B cell (primary cell): ENCODE measurements around the gene ZDHHC14. TPM values are rescaled to one million over a fixed set of nuclear protein-coding genes. Genes with fewer than 3 reads are reported as not detected.

Experiments
- ATAC-seq: fragments of 200-7000 bp; cut with Tn5 transposase; one replicate; pipeline ENCODE4 v1.10.0; 2021; ENCODE audit warnings: low read depth, mild to moderate bottlenecking, moderate number of reproducible peaks, moderate library complexity
- CTCF ChIA-PET: fragments of 350-600 bp; sonication (Branson Sonifier 250); formaldehyde crosslinking; loops from one replicate; lab custom pipeline; 2021; ENCODE audit warnings: antibody characterized with exemption, inconsistent platforms; lab: Charles Lee
- POLR2A ChIA-PET: fragments of 350-600 bp; sonication (Branson Sonifier 250); formaldehyde crosslinking; loops from one replicate; lab custom pipeline; 2021; ENCODE audit warnings: antibody characterized with exemption; lab: Charles Lee
- DNase-seq: peaks from one replicate; pipeline ENCODE4 v3.0.0; 2013
- H2AFZ ChIP-seq: 2 replicates; pipeline ENCODE4 v1.6.1; 2012; ENCODE audit warnings: mild to moderate bottlenecking, low read depth, low read length; ENCODE audit not compliant: insufficient read depth, poor library complexity, severe bottlenecking
- H3K27ac ChIP-seq, 2 donors: 1 replicate in 1 of 2; 2 replicates in 1 of 2; pipeline ENCODE4 v1.5.1; 2012 to 2013; ENCODE audit warnings: low read length in 2 of 2, mild to moderate bottlenecking in 2 of 2, moderate library complexity in 1 of 2
- H3K27me3 ChIP-seq, 4 experiments: fragments of 200-600 bp in 1 of 4; sonication (generic) in 1 of 4; replicated peaks in 1 of 4; 1 replicate in 2 of 4; 2 replicates in 2 of 4; pipeline versions ENCODE4 v1.6.1 to v1.7.0; 2013 to 2016; ENCODE audit warnings: low read length in 3 of 4, mild to moderate bottlenecking in 2 of 4, mixed read lengths in 1 of 4, moderate library complexity in 1 of 4; ENCODE audit not compliant: insufficient read depth in 4 of 4, control insufficient read depth in 3 of 4; ENCODE audit errors: control extremely low read depth in 1 of 4
- H3K36me3 ChIP-seq, 2 experiments: replicated peaks in 1 of 2; 1 replicate in 1 of 2; 2 replicates in 1 of 2; pipeline versions ENCODE4 v1.6.1 to v1.7.1; 2013; ENCODE audit warnings: low read length in 1 of 2; ENCODE audit not compliant: insufficient read depth in 2 of 2, control insufficient read depth in 1 of 2; ENCODE audit errors: control extremely low read depth in 1 of 2, extremely low read depth in 1 of 2
- H3K4me1 ChIP-seq, 2 donors: fragments of 200-600 bp in 1 of 2; sonication (generic) in 1 of 2; 1 replicate in 1 of 2; 2 replicates in 1 of 2; pipeline versions ENCODE4 v1.5.1 to v1.6.1; 2013 to 2017; ENCODE audit warnings: low read length in 2 of 2; ENCODE audit not compliant: control insufficient read depth in 2 of 2, insufficient read depth in 2 of 2
- H3K4me2 ChIP-seq: replicated peaks from 2 replicates; pipeline ENCODE3; 2012; ENCODE audit warnings: mild to moderate bottlenecking, low read depth, low read length; ENCODE audit not compliant: poor library complexity, severe bottlenecking
- H3K4me3 ChIP-seq, 5 experiments: fragments of 200-600 bp in 1 of 5; sonication (generic) in 1 of 5; 1 replicate in 3 of 5; 2 replicates in 2 of 5; pipeline versions ENCODE4 v1.5.1 to v1.7.0; 2011 to 2016; ENCODE audit warnings: low read length in 4 of 5, mild to moderate bottlenecking in 4 of 5, low read depth in 2 of 5, control low read depth in 1 of 5, moderate library complexity in 1 of 5; ENCODE audit not compliant: insufficient read depth in 1 of 5; ENCODE audit errors: control extremely low read depth in 1 of 5, extremely low read depth in 1 of 5
- H3K79me2 ChIP-seq: fragments of 200-600 bp; sonication (generic); one replicate; pipeline ENCODE4 v1.6.0; 2016; ENCODE audit warnings: low read length; ENCODE audit not compliant: control insufficient read depth, insufficient read depth
- H3K9ac ChIP-seq: fragments of 200-600 bp; sonication (generic); 2 replicates; pipeline ENCODE4 v1.6.1; 2017; ENCODE audit warnings: mild to moderate bottlenecking, low read length, moderate library complexity
- H3K9me3 ChIP-seq, 3 donors: one replicate each; pipeline versions ENCODE4 v1.6.1 to v1.7.1; 2013; ENCODE audit warnings: low read length in 2 of 3; ENCODE audit not compliant: control insufficient read depth in 2 of 3, insufficient read depth in 1 of 3; ENCODE audit errors: control extremely low read depth in 1 of 3
- H4K20me1 ChIP-seq: 2 replicates; pipeline ENCODE4 v1.6.0; 2012; ENCODE audit warnings: mild to moderate bottlenecking, low read length; ENCODE audit not compliant: insufficient read depth, control insufficient read depth, poor library complexity, severe bottlenecking
- H3K27ac Mint-ChIP-seq: one replicate; pipeline ENCODE4 v1.8.0; 2021; ENCODE audit warnings: mixed read lengths
- H3K27me3 Mint-ChIP-seq: one replicate; pipeline ENCODE4 v1.8.0; 2021; ENCODE audit warnings: mixed read lengths
- H3K4me1 Mint-ChIP-seq: one replicate; pipeline ENCODE4 v1.8.0; 2021; ENCODE audit warnings: mixed read lengths
- H3K4me3 Mint-ChIP-seq: one replicate; pipeline ENCODE4 v1.8.0; 2021; ENCODE audit warnings: mixed read lengths
- H3K9me3 Mint-ChIP-seq: one replicate; pipeline ENCODE4 v1.8.0; 2022; ENCODE audit warnings: mixed read lengths; ENCODE audit not compliant: insufficient read depth
- EZH2 ChIP-seq: IDR thresholded peaks from 2 replicates; pipeline ENCODE4 v1.6.1; 2012; ENCODE audit warnings: borderline replicate concordance, low read depth, mild to moderate bottlenecking, moderate library complexity, low read length; ENCODE audit not compliant: insufficient read depth, poor library complexity, severe bottlenecking
- WGBS: methylation state at CpG from one replicate; pipeline ENCODE4 v1.1.5; 2013; ENCODE audit warnings: missing lambda C conversion rate; ENCODE audit not compliant: insufficient coverage; 5-methylcytosine and 5-hydroxymethylcytosine counted together
- intact Hi-C: fragments of 100-400 bp; cut with micrococcal nuclease; formaldehyde crosslinking; loops from one replicate; pipeline ENCODE4 v1.10.0; 2022
- polyA plus RNA-seq: library from polyadenylated mRNA; depleted of rRNA; stranded (reverse); fragments of >200 nt; gene quantifications from 2 replicates; pipeline ENCODE4 v1.2.3, GENCODE V29; 2012
- total RNA-seq, 2 donors: library from RNA; stranded (reverse); fragments of 120-200 nt in 1 of 2; gene quantifications; 1 replicate in 1 of 2; 2 replicates in 1 of 2; pipeline versions ENCODE4 v1.2.3 to v1.2.4, GENCODE V29; 2013 to 2022
- TF ChIP-seq, protein P1 (sequence below): fragments of 200-600 bp; IDR thresholded peaks from one replicate; pipeline ENCODE4 v1.8.0; 2022; ENCODE audit warnings: antibody characterized with exemption, mild to moderate bottlenecking

The ZDHHC14 gene
- total and polyA plus RNA-seq, 2 donors (not counting 1 experiment from before 2014, with no cell fraction given): 8.8 to 50.4 TPM

DNA sequence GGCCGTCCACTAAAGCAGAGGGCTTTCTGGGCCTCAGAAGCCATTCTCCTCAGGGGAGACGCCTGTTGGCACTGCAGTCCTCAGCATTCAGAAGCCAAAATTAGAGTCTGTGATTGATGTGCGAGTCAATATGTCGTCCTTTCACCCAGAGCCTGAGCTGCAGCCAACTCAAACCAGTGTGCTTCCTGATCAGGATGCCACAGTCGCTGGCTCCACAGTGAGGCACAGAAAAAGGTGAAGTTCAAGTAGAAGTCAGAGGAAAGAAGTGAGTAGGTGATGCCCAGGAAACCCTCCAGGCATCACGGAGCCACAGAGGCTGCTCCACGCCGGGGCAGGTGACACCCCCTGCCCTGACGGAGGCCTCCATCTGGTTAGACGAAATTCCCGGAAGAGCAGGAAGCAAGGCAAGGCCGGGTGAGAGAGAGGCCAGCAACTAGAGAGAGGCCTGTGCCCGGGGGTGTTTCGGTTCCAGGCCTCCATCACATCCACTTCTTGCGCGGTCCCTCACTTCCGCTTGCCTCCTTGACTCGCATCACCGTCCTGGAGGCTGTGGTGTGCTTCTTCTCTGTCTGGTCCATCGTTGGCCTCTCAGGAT, 264.3 kb downstream of the ZDHHC14 start:
- Histone ChIP-seq H3K27me3 (no peaks in the 10 kb centered on the region), H3K9ac (no peak overlapping the region), H3K4me3 (no peak overlapping the region), H4K20me1 (no peaks in the 10 kb centered on the region), H3K79me2 (no peaks in the 10 kb centered on the region), H3K36me3 (peaks cover 0 to 29% of the 10 kb centered on the region in 2 experiments), H3K27ac (no peak overlapping the region), H3K4me1 (peaks cover 6 to 9% of the 10 kb centered on the region in 2 donors), H3K4me2 (no peak overlapping the region), H2AFZ (no peak overlapping the region), H3K9me3 (no peaks in the 10 kb centered on the region)
- no peaks in the 10 kb centered on the region for H3K27me3 Mint-ChIP-seq
- no peaks in the 10 kb centered on the region for H3K9me3 Mint-ChIP-seq
- no peak overlapping the region for H3K4me3 Mint-ChIP-seq
- no peak overlapping the region for H3K27ac Mint-ChIP-seq
- ChIA-PET CTCF (interaction anchor here (1.0 kb wide), 1 partner anchor 330 kb away, joined by 3 read pairs; no protein-coding TSS in a partner anchor), POLR2A (no interaction called here)
- H3K4me1 Mint-ChIP-seq: peaks cover 7% of the 10 kb centered on the region
- no peak for DNase-seq
- no peak for ATAC-seq
- WGBS: 69% methylated on average over 20 of the region's 20 CpGs
- intact Hi-C loops: no loop called here
- TF ChIP-seq EZH2: no peak
- TF ChIP-seq, protein P1, sequence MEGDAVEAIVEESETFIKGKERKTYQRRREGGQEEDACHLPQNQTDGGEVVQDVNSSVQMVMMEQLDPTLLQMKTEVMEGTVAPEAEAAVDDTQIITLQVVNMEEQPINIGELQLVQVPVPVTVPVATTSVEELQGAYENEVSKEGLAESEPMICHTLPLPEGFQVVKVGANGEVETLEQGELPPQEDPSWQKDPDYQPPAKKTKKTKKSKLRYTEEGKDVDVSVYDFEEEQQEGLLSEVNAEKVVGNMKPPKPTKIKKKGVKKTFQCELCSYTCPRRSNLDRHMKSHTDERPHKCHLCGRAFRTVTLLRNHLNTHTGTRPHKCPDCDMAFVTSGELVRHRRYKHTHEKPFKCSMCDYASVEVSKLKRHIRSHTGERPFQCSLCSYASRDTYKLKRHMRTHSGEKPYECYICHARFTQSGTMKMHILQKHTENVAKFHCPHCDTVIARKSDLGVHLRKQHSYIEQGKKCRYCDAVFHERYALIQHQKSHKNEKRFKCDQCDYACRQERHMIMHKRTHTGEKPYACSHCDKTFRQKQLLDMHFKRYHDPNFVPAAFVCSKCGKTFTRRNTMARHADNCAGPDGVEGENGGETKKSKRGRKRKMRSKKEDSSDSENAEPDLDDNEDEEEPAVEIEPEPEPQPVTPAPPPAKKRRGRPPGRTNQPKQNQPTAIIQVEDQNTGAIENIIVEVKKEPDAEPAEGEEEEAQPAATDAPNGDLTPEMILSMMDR: no peak

DNA sequence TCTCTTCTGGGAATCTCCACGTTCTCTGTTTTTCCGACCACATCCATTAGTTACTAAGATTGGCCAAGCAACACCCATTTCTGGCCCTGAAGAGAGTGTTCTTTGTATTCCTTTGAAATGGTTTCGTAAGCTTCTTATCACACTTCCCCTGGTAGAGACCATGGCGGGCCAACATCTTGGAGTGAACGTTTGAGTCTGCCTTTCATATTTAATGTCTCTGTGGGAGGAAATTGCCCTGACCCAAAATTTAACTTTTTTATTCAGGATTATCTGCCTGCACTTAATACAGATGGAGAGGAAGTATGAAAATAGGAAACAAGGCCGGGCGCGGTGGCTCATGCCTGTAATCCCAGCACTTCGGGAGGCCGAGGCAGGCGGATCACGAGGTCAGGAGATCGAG, 265.0 kb downstream of the ZDHHC14 start:
- WGBS: 60% methylated on average over 6 of the region's 13 CpGs
- Histone ChIP-seq H3K4me3 (no peak overlapping the region), H3K27me3 (no peaks in the 10 kb centered on the region), H2AFZ (no peak overlapping the region), H3K9ac (no peak overlapping the region), H3K4me1 (peaks cover 3 to 6% of the 10 kb centered on the region in 2 donors), H3K9me3 (no peaks in the 10 kb centered on the region), H4K20me1 (no peaks in the 10 kb centered on the region), H3K36me3 (peaks cover 0 to 29% of the 10 kb centered on the region in 2 experiments), H3K4me2 (no peak overlapping the region), H3K27ac (no peak overlapping the region), H3K79me2 (no peaks in the 10 kb centered on the region)
- intact Hi-C loops: no loop called here
- H3K27me3 Mint-ChIP-seq: no peaks in the 10 kb centered on the region
- ChIA-PET POLR2A (no interaction called here), CTCF (interaction anchor here (1.0 to 1.2 kb wide), 2 partner anchors 184 to 331 kb away, joined by 3 read pairs; no protein-coding TSS in a partner anchor)
- TF ChIP-seq, protein P1: no peak
- no peak for TF ChIP-seq EZH2
- ATAC-seq: no peak
- H3K27ac Mint-ChIP-seq: no peak overlapping the region
- no peak overlapping the region for H3K4me3 Mint-ChIP-seq
- H3K4me1 Mint-ChIP-seq: peaks cover 7% of the 10 kb centered on the region
- no peak for DNase-seq
- H3K9me3 Mint-ChIP-seq: no peaks in the 10 kb centered on the region
